Ishikawa (cell line): ENCODE results near the gene DPAGT1.

Experiments used
- CEBPB ChIP-seq: IDR thresholded peaks from 2 replicates; pipeline ENCODE4 v1.6.1; 2012
- CREB1 ChIP-seq: IDR thresholded peaks from 2 replicates; pipeline ENCODE4 v1.6.1; 2012; ENCODE audit warnings: low read depth
- EP300 ChIP-seq: IDR thresholded peaks from 2 replicates; pipeline ENCODE4 v1.6.1; 2012; ENCODE audit warnings: borderline replicate concordance
- FOXM1 ChIP-seq: IDR thresholded peaks from 2 replicates; pipeline ENCODE4 v1.6.1; 2012; ENCODE audit warnings: low read depth, borderline replicate concordance
- NFIC ChIP-seq: IDR thresholded peaks from 2 replicates; pipeline ENCODE4 v1.6.1; 2012
- RAD21 ChIP-seq: IDR thresholded peaks from 2 replicates; pipeline ENCODE4 v1.6.1; 2012; ENCODE audit warnings: low read depth
- TAF1 ChIP-seq: IDR thresholded peaks from 2 replicates; pipeline ENCODE4 v1.6.1; 2012; ENCODE audit warnings: low read depth, mild to moderate bottlenecking
- TCF12 ChIP-seq: IDR thresholded peaks from 2 replicates; pipeline ENCODE4 v1.6.1; 2012; ENCODE audit warnings: low read depth
- TEAD4 ChIP-seq: IDR thresholded peaks from 2 replicates; pipeline ENCODE4 v1.6.1; 2012
- YY1 ChIP-seq: IDR thresholded peaks from 2 replicates; pipeline ENCODE4 v1.6.1; 2012; ENCODE audit warnings: low read depth
- TF ChIP-seq, protein P1 (sequence below): IDR thresholded peaks from 2 replicates; pipeline ENCODE4 v1.6.1; 2012
- TF ChIP-seq, protein P2 (sequence below): IDR thresholded peaks from 2 replicates; pipeline ENCODE4 v1.6.1; 2012
- TF ChIP-seq, protein P3 (sequence below): IDR thresholded peaks from 2 replicates; pipeline ENCODE4 v1.6.1; 2012; ENCODE audit warnings: low read depth, mild to moderate bottlenecking

DNA sequence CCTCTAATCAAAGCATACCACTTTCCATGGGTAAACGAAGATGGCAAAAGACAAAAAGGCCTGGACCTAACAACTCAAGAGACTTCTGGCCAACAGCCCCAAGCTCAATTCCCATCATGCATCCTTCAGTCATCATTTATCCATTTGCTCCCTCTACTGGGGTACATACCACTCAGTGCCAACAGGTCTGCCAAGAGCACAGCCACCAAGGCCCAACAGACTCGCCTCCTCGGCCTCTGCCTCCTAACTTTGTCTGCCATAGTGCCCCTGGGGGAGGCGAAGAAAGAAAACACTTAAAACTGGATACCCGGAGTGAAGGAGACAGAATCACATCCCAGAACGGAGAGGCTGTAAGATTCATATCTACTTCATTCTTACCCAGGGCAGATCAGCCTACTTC, 45.8 kb downstream of the DPAGT1 start:
- TF ChIP-seq CEBPB (no peak), CREB1 (no peak), TAF1 (no peak), EP300 (no peak), NFIC (no peak), YY1 (no peak), FOXM1 (no peak), TCF12 (no peak), TEAD4 (no peak), RAD21 (no peak)
- TF ChIP-seq, protein P1, sequence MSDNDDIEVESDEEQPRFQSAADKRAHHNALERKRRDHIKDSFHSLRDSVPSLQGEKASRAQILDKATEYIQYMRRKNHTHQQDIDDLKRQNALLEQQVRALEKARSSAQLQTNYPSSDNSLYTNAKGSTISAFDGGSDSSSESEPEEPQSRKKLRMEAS: no peak
- TF ChIP-seq, protein P2, sequence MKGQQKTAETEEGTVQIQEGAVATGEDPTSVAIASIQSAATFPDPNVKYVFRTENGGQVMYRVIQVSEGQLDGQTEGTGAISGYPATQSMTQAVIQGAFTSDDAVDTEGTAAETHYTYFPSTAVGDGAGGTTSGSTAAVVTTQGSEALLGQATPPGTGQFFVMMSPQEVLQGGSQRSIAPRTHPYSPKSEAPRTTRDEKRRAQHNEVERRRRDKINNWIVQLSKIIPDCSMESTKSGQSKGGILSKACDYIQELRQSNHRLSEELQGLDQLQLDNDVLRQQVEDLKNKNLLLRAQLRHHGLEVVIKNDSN: no peak
- TF ChIP-seq, protein P3, sequence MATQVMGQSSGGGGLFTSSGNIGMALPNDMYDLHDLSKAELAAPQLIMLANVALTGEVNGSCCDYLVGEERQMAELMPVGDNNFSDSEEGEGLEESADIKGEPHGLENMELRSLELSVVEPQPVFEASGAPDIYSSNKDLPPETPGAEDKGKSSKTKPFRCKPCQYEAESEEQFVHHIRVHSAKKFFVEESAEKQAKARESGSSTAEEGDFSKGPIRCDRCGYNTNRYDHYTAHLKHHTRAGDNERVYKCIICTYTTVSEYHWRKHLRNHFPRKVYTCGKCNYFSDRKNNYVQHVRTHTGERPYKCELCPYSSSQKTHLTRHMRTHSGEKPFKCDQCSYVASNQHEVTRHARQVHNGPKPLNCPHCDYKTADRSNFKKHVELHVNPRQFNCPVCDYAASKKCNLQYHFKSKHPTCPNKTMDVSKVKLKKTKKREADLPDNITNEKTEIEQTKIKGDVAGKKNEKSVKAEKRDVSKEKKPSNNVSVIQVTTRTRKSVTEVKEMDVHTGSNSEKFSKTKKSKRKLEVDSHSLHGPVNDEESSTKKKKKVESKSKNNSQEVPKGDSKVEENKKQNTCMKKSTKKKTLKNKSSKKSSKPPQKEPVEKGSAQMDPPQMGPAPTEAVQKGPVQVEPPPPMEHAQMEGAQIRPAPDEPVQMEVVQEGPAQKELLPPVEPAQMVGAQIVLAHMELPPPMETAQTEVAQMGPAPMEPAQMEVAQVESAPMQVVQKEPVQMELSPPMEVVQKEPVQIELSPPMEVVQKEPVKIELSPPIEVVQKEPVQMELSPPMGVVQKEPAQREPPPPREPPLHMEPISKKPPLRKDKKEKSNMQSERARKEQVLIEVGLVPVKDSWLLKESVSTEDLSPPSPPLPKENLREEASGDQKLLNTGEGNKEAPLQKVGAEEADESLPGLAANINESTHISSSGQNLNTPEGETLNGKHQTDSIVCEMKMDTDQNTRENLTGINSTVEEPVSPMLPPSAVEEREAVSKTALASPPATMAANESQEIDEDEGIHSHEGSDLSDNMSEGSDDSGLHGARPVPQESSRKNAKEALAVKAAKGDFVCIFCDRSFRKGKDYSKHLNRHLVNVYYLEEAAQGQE: no peak
